Heart right ventricle (tissue), 16 donors: Measurements from ENCODE around the gene ZMIZ1. TPM values are rescaled to one million over a fixed set of nuclear protein-coding genes. Genes with fewer than 3 reads are reported as not detected.

Source experiments
- ATAC-seq, 8 donors: fragments of 200-7000 bp; cut with Tn5 transposase; one replicate each; pipeline ENCODE4 v1.9.1; 2020; ENCODE audit warnings: mild to moderate bottlenecking in 8 of 8, moderate library complexity in 8 of 8, moderate number of reproducible peaks in 1 of 8
- DNase-seq, 2 donors: peaks; one replicate each; pipeline ENCODE4 v3.0.0-alpha.2; 2020
- H3K27ac ChIP-seq, 10 donors: fragments of 200-600 bp; sonication (generic) in 2 of 10; one replicate each; pipeline versions ENCODE4 v1.5.0 to v1.8.0; 2020 to 2022; ENCODE audit warnings: mild to moderate bottlenecking in 3 of 10
- H3K27me3 ChIP-seq, 7 donors: fragments of 200-600 bp; one replicate each; pipeline ENCODE4 v1.8.0; 2021 to 2022; ENCODE audit warnings: mild to moderate bottlenecking in 2 of 7
- H3K36me3 ChIP-seq, 9 donors: fragments of 200-600 bp; sonication (generic) in 1 of 9; one replicate each; pipeline versions ENCODE4 v1.5.0 to v1.8.0; 2020 to 2022; ENCODE audit warnings: mild to moderate bottlenecking in 2 of 9
- H3K4me1 ChIP-seq, 9 donors: fragments of 200-600 bp; sonication (generic) in 1 of 9; one replicate each; pipeline versions ENCODE4 v1.5.0 to v1.8.0; 2020 to 2022; ENCODE audit warnings: mild to moderate bottlenecking in 4 of 9
- H3K4me3 ChIP-seq, 10 donors: fragments of 200-600 bp; sonication (generic) in 2 of 10; one replicate each; pipeline versions ENCODE4 v1.5.0 to v1.8.0; 2020 to 2022; ENCODE audit warnings: mild to moderate bottlenecking in 7 of 10, moderate library complexity in 2 of 10
- H3K9me3 ChIP-seq, 11 donors: fragments of 200-600 bp in 10 of 11; sonication (generic) in 2 of 11; one replicate each; pipeline versions ENCODE4 v1.5.0 to v1.8.0; 2013 to 2022; ENCODE audit warnings: mild to moderate bottlenecking in 2 of 11, control low read depth in 1 of 11, moderate library complexity in 1 of 11
- WGBS, 2 donors: extraction: QIAGEN DNeasy Blood & Tissue Kit; methylation state at CpG; one replicate each; pipeline ENCODE4 v1.1.7; 2013; ENCODE audit warnings: inconsistent platforms in 1 of 2; 5-methylcytosine and 5-hydroxymethylcytosine counted together
- intact Hi-C, 10 donors: fragments of 100-400 bp; cut with DNase I; formaldehyde crosslinking; loops; one replicate each; pipeline versions ENCODE4 v1.11.1 to v1.14.2; 2022
- polyA plus RNA-seq, 2 donors: library from polyadenylated mRNA; stranded (reverse); fragments of 200-250 nt; gene quantifications; one replicate each; pipeline ENCODE4 v1.2.3, GENCODE V29; 2013
- total RNA-seq, 10 donors: library from RNA; stranded (reverse); fragmentation: NEBNext Ultra II Directional in 3 of 10; extraction: Animal tissue kit (Norgen Biotek cat#: 25700) in 3 of 10; gene quantifications; one replicate each; pipeline versions ENCODE4 v1.2.1 to v1.2.4, GENCODE V29; 2021 to 2023
- TF ChIP-seq, protein P1 (sequence below), 9 donors: fragments of 200-600 bp; sonication (generic) in 2 of 9; IDR thresholded peaks; one replicate each; pipeline versions ENCODE4 v1.5.0 to v1.8.0; 2021 to 2022; ENCODE audit warnings: antibody characterized with exemption in 9 of 9, mild to moderate bottlenecking in 5 of 9, moderate library complexity in 1 of 9
- donor health status: Arrhythmogenic right ventricular cardiomyopathy.
- donor health status: ischemic (EF 13 %, LVEDD 7.1; RV severe dilation, severe dysfunction).
- donor health status: healthy with polysubstance abuse.
- donor health status: DM: no; HTN: yes; CAD: no.
- donor health status: DM: no; HTN: no; CAD: no.
- donor health status: ischemic (EF 25% LVEDD 6.9; RV normal size, moderate dysfunction).
- donor health status: ischemic (EF 25% LVEDD 5.7; RV mildly dilated, moderate dysfunction).
- donor health status: healthy.
- donor health status: DM: yes; HTN: yes; CAD: no.
- donor health status: Ischemic cardiomyopathy.
- donor health status: ischemic (EF 35%, LVEDD 5.7; RV mildly dilated, moderate dysfunction).
- donor health status: nonischemic (EF 11% LVEDD 7.7; RV severe dilation, severe dysfunction).
- donor health status: DM: yes; HTN: yes; CAD: no.
- donor health status: PGD.
- donor health status: ischemic (EF 29% LVEDD 5.4; RV normal size, mild dysfunction).
- donor health status: nonischemic (EF 23%, LVEDD 6.1; RV moderate dilation, normal function).

Gene ZMIZ1
- total and polyA plus RNA-seq, 12 donors = 24.2 to 61.5 (median 49.8) TPM

- peak overlapping the region in 8 of 10 donors; percentile 3 to 83 (median 59) for H3K27ac ChIP-seq
- no peak overlapping the region for H3K4me3 ChIP-seq
- TF ChIP-seq, protein P1, sequence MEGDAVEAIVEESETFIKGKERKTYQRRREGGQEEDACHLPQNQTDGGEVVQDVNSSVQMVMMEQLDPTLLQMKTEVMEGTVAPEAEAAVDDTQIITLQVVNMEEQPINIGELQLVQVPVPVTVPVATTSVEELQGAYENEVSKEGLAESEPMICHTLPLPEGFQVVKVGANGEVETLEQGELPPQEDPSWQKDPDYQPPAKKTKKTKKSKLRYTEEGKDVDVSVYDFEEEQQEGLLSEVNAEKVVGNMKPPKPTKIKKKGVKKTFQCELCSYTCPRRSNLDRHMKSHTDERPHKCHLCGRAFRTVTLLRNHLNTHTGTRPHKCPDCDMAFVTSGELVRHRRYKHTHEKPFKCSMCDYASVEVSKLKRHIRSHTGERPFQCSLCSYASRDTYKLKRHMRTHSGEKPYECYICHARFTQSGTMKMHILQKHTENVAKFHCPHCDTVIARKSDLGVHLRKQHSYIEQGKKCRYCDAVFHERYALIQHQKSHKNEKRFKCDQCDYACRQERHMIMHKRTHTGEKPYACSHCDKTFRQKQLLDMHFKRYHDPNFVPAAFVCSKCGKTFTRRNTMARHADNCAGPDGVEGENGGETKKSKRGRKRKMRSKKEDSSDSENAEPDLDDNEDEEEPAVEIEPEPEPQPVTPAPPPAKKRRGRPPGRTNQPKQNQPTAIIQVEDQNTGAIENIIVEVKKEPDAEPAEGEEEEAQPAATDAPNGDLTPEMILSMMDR (IDR thresholded peaks at IDR 0.05) = no peak
- peaks cover 0 to 9% (median 0%) of the 10 kb centered on the region in 9 donors for H3K36me3 ChIP-seq
- peaks cover 63 to 100% (median 98%) of the 10 kb centered on the region in 9 donors for H3K4me1 ChIP-seq
- no peak for DNase-seq
- no peaks in the 10 kb centered on the region for H3K9me3 ChIP-seq
- WGBS, 2 donors = 98 to 100% methylated on average over 2 of the region's 2 CpGs
- no peak for ATAC-seq
- H3K27me3 ChIP-seq = no peaks in the 10 kb centered on the region
- intact Hi-C loops = no loop called here
Observed at GRCh38 chr10:79086822-79087221, 18.1 kb downstream of the ZMIZ1 start.

- Histone ChIP-seq H3K4me1 (peaks cover 60 to 100% (median 98%) of the 10 kb centered on the region in 9 donors), H3K27me3 (no peaks in the 10 kb centered on the region), H3K27ac (peak overlapping the region in 8 of 10 donors; percentile 50 to 83 (median 61)), H3K9me3 (no peaks in the 10 kb centered on the region), H3K4me3 (no peak overlapping the region), H3K36me3 (peaks cover 0 to 9% (median 0%) of the 10 kb centered on the region in 9 donors)
- intact Hi-C loops = no loop called here
- TF ChIP-seq, protein P1 (IDR thresholded peaks at IDR 0.05) = no peak
- 52 to 55% methylated on average over 6 of the region's 6 CpGs for WGBS, 2 donors
- DNase-seq = no peak
- peak in 2 of 8 donors; percentile 1 to 5 for ATAC-seq
Observed at GRCh38 chr10:79087721-79088120, 19.0 kb downstream of the ZMIZ1 start.

DNA sequence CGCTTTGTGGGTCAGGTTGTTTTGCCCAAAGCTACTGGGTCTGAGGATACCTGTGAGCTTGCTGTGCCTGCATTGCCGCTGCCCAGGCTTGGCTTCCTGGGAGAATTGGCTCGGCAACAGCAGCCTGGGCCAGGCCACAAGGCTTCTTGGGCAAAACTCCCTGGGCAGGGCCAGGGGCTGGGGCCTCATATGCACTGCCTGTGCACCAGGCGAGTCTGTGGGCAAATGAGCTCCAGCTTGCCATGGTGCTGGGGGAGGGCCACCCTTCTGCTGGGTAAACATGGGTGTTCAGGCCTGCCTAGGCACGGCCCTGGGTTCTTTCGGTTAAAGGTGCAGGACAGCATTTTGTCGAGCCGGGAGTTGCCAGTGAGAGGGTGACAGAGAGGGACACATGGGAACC is 19.4 kb downstream of the ZMIZ1 start:
- intact Hi-C loops = no loop called here
- H3K27me3 ChIP-seq = no peaks in the 10 kb centered on the region
- H3K27ac ChIP-seq = peak overlapping the region in 9 of 10 donors; percentile 5 to 83 (median 59)
- H3K4me1 ChIP-seq = peaks cover 59 to 99% (median 95%) of the 10 kb centered on the region in 9 donors
- TF ChIP-seq, protein P1 (IDR thresholded peaks at IDR 0.05) = no peak
- no peak overlapping the region for H3K4me3 ChIP-seq
- ATAC-seq (peak in 2 of 8 donors; percentile 6 to 42), DNase-seq (no peak)
- 53 to 70% methylated on average over 8 of the region's 8 CpGs for WGBS, 2 donors
- no peaks in the 10 kb centered on the region for H3K9me3 ChIP-seq
- peaks cover 0 to 9% (median 0%) of the 10 kb centered on the region in 9 donors for H3K36me3 ChIP-seq

DNA sequence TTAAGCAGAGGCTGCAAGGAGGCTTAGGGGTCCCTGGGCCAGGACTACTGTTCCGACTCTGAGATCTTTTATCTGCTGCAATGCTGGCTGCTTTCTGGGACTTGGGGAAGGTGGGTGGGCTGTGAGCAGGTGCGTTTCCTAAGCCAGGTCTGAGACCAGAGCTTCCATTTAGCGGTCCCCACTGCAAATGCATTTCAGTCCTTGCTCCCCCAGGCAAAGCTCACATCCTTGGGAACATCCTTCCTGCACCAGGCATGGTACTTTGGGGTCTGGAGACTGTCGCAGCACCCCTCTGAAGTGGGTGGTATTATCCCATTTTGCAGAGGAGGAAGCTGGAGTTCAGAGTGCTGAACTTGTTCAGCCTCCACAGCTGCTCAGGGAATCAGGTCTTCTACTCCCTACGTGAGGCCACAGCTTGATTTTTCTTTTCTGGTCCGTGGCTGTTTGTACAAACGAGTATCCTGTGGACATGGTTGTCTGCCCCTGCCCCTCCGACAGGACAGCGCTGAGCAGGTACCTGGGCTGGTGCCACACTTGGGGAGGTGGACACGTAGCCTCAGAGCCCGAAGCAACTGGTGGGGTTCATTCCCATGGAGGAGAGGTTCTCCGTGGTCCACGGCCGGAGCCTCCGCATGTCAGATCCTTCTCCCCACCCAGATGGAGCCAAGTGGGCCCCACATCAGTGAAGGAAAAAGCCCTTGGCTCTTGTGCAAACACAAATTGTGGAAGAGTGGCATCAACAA is 20.0 kb downstream of the ZMIZ1 start:
- WGBS, 2 donors = 80 to 83% methylated on average over 15 of the region's 15 CpGs
- TF ChIP-seq, protein P1 (IDR thresholded peaks at IDR 0.05) = no peak
- H3K27me3 ChIP-seq = no peaks in the 10 kb centered on the region
- H3K4me1 ChIP-seq = peaks cover 58 to 99% (median 95%) of the 10 kb centered on the region in 9 donors
- H3K36me3 ChIP-seq = peaks cover 0 to 9% (median 0%) of the 10 kb centered on the region in 9 donors
- intact Hi-C loops = no loop called here
- no peak overlapping the region for H3K4me3 ChIP-seq
- ATAC-seq (no peak), DNase-seq (no peak)
- H3K27ac ChIP-seq = peak overlapping the region in 7 of 10 donors; percentile 5 to 83 (median 63)
- H3K9me3 ChIP-seq = no peaks in the 10 kb centered on the region
